Measurements from ENCODE around the gene TMEM45B. TPM values are rescaled to one million over a fixed set of nuclear protein-coding genes. Genes with fewer than 3 reads are reported as not detected.
"Not testable (repeated sequence)": the region's sequence is repeated elsewhere in the genome, so short reads cannot be mapped to it uniquely, and the experiment has no call there.

Gene TMEM45B
- total and polyA plus RNA-seq, 2 experiments from 2014 or later: 97.2 to 114 TPM

- Histone ChIP-seq H3K36me3 (replicated peaks; ENCODE audit: insufficient read depth, low read depth) (no peaks in the 10 kb centered on the region), H3K27me3 (no peaks in the 10 kb centered on the region), H3K9me2 (replicated peaks; ENCODE audit: insufficient read depth) (no peaks in the 10 kb centered on the region), H3K4me3 (no peak overlapping the region), H3K79me2 (no peaks in the 10 kb centered on the region), H2AFZ (no peak overlapping the region), H3K9me3 (ENCODE audit: low read depth) (no peaks in the 10 kb centered on the region), H4K20me1 (ENCODE audit: insufficient read depth, poor library complexity, severe bottlenecking) (no peaks in the 10 kb centered on the region), H3K4me2 (no peak overlapping the region), H3K4me1 (ENCODE audit: insufficient read depth) (peaks cover 14% of the 10 kb centered on the region), H3K27ac (no peak overlapping the region)
- TF ChIP-seq EZH2 (IDR thresholded peaks at IDR 0.05; ENCODE audit: borderline replicate concordance) (no peak), EZH2phosphoT487 (IDR thresholded peaks at IDR 0.05; ENCODE audit: low read depth, severe bottlenecking, unreplicated experiment) (no peak), CTCF (IDR thresholded peaks at IDR 0.05; ENCODE audit: poor library complexity) (no peak)
- no peak for DNase-seq (ENCODE audit: low spot score)
Observed at GRCh38 chr11:129800655-129801054, 15.0 kb upstream of the TMEM45B start.

- Histone ChIP-seq H3K4me3 (no peak overlapping the region), H3K27ac (peak overlapping the region; percentile 86), H3K4me1 (ENCODE audit: insufficient read depth) (peaks cover 14% of the 10 kb centered on the region), H3K79me2 (no peaks in the 10 kb centered on the region), H4K20me1 (ENCODE audit: insufficient read depth, poor library complexity, severe bottlenecking) (no peaks in the 10 kb centered on the region), H3K4me2 (peak overlapping the region; percentile 24), H2AFZ (no peak overlapping the region), H3K27me3 (no peaks in the 10 kb centered on the region), H3K36me3 (replicated peaks; ENCODE audit: insufficient read depth, low read depth) (no peaks in the 10 kb centered on the region), H3K9me2 (replicated peaks; ENCODE audit: insufficient read depth) (no peaks in the 10 kb centered on the region), H3K9me3 (ENCODE audit: low read depth) (no peaks in the 10 kb centered on the region)
- 56% methylated on average over 4 of the region's 4 CpGs for WGBS (ENCODE audit: low lambda C conversion rate, missing lambda C conversion rate)
- DNase-seq (ENCODE audit: low spot score): peak; percentile 59
- no peak for TF ChIP-seq EZH2 (IDR thresholded peaks at IDR 0.05; ENCODE audit: borderline replicate concordance)
- no peak for TF ChIP-seq EZH2phosphoT487 (IDR thresholded peaks at IDR 0.05; ENCODE audit: low read depth, severe bottlenecking, unreplicated experiment)
- no peak for TF ChIP-seq CTCF (IDR thresholded peaks at IDR 0.05; ENCODE audit: poor library complexity)
Observed at GRCh38 chr11:129803533-129803932, 12.1 kb upstream of the TMEM45B start.

- no peaks in the 10 kb centered on the region for H3K9me3 ChIP-seq (ENCODE audit: low read depth)
- H3K9me2 ChIP-seq (replicated peaks; ENCODE audit: insufficient read depth): no peaks in the 10 kb centered on the region
- H3K4me2 ChIP-seq: no peak overlapping the region
- DNase-seq (ENCODE audit: low spot score): no peak
- no peak overlapping the region for H3K4me3 ChIP-seq
- peak overlapping the region; percentile 86 for H3K27ac ChIP-seq
- peaks cover 14% of the 10 kb centered on the region for H3K4me1 ChIP-seq (ENCODE audit: insufficient read depth)
- H2AFZ ChIP-seq: no peak overlapping the region
- TF ChIP-seq EZH2 (IDR thresholded peaks at IDR 0.05; ENCODE audit: borderline replicate concordance) (no peak), CTCF (IDR thresholded peaks at IDR 0.05; ENCODE audit: poor library complexity) (no peak)
- no peaks in the 10 kb centered on the region for H4K20me1 ChIP-seq (ENCODE audit: insufficient read depth, poor library complexity, severe bottlenecking)
- no peaks in the 10 kb centered on the region for H3K36me3 ChIP-seq (replicated peaks; ENCODE audit: insufficient read depth, low read depth)
- H3K27me3 ChIP-seq: no peaks in the 10 kb centered on the region
- no peaks in the 10 kb centered on the region for H3K79me2 ChIP-seq
- 90% methylated on average over 3 of the region's 3 CpGs for WGBS (ENCODE audit: low lambda C conversion rate, missing lambda C conversion rate)
Observed at GRCh38 chr11:129804012-129804411, 11.6 kb upstream of the TMEM45B start.

GRCh38 chr11:129808241-129808640 is 7.4 kb upstream of the TMEM45B start:
- H3K36me3 ChIP-seq (replicated peaks; ENCODE audit: insufficient read depth, low read depth); H3K4me1 ChIP-seq (ENCODE audit: insufficient read depth); H2AFZ ChIP-seq; H3K9me3 ChIP-seq (ENCODE audit: low read depth); H3K27ac ChIP-seq; H4K20me1 ChIP-seq (ENCODE audit: insufficient read depth, poor library complexity, severe bottlenecking); H3K79me2 ChIP-seq; H3K27me3 ChIP-seq; H3K9me2 ChIP-seq (replicated peaks; ENCODE audit: insufficient read depth); DNase-seq (ENCODE audit: low spot score); H3K4me2 ChIP-seq; H3K4me3 ChIP-seq: not testable (repeated sequence)
- WGBS (ENCODE audit: low lambda C conversion rate, missing lambda C conversion rate): 81% methylated on average over 2 of the region's 2 CpGs

All from hepatocyte (in vitro differentiated cells).